ENCODE data around the gene KCTD5. TPM values are rescaled to one million over a fixed set of nuclear protein-coding genes. Genes with fewer than 3 reads are reported as not detected.

KCTD5 gene
- total RNA-seq, 1 experiment from 2014 or later, result 66.5 TPM

DNA sequence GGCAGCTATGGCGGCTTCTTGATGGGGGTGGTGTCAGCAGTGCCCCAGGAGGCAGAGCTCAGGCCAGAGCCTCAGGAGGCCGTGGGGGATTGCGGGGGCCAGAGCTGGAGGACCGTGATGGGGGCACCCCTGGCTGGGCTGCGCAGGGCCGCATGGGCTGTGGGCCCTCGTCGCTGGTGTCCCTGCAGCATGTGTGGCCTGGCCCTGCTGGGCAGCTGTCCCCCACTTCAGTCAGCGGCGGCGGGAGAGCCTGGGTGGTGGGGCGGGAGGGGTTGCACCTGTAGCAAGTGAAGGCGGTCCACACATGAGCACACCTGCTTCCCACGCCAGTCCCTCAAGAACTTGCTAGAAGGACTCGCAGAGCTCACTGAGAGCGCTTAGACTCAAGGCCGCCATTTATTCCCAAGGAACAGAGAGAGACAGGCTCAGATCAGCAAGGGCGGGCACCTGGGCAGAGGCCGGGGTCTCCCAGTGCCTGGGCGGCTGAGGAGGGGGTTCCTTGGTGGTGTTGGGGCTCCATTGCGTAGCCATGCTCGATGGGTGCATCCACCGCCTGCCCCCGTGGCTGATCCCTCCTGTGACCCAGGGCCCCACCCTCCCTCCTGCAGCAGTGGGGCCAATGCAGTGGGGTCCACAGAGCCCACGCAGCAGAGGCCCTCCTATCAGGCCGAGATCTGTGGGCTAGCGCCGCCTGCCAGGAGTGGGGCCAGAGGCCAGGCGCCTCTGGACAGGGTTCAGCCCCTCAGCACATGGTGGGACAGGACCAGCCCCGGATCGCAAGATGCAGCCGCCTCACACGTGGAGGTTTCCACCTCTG lies 22.1 kb downstream of the KCTD5 start:
- Histone ChIP-seq H3K9me3 (ENCODE audit: insufficient read depth, low read depth) (no peaks in the 10 kb centered on the region), H3K9me2 (ENCODE audit: insufficient read depth) (no peaks in the 10 kb centered on the region), H3F3A (ENCODE audit: insufficient read depth, low read depth) (no peaks in the 10 kb centered on the region; the same call in 1 of the 2 replicates), H3K36me3 (ENCODE audit: low read depth) (no peaks in the 10 kb centered on the region), H3K27ac (no peak overlapping the region), H3K79me2 (ENCODE audit: low read depth) (no peaks in the 10 kb centered on the region), H4K20me1 (ENCODE audit: insufficient read depth) (no peaks in the 10 kb centered on the region), H3K4me1 (replicated peaks; ENCODE audit: insufficient read depth) (no peaks in the 10 kb centered on the region), H2AFZ (no peak overlapping the region), H3K4me2 (no peak overlapping the region), H3K4me3 (no peak overlapping the region), H3K27me3 (ENCODE audit: insufficient read depth, low read depth) (no peaks in the 10 kb centered on the region)
- ChIA-PET POLR2A (ENCODE audit: unreplicated experiment) (no interaction called here), CTCF (interaction anchor here (0.6 to 0.7 kb wide), 2 partner anchors 119 to 214 kb away, joined by 3 to 9 read pairs; no protein-coding TSS in a partner anchor)
- intact Hi-C loops (cut with micrococcal nuclease; ENCODE audit: unreplicated experiment), result no loop called here
- no peak for DNase-seq
- BruUV-seq (replicated peaks), result no TSS peak
- TF ChIP-seq EZH2 (IDR thresholded peaks at IDR 0.05; ENCODE audit: low read depth), result no peak
- TF ChIP-seq, protein P1, sequence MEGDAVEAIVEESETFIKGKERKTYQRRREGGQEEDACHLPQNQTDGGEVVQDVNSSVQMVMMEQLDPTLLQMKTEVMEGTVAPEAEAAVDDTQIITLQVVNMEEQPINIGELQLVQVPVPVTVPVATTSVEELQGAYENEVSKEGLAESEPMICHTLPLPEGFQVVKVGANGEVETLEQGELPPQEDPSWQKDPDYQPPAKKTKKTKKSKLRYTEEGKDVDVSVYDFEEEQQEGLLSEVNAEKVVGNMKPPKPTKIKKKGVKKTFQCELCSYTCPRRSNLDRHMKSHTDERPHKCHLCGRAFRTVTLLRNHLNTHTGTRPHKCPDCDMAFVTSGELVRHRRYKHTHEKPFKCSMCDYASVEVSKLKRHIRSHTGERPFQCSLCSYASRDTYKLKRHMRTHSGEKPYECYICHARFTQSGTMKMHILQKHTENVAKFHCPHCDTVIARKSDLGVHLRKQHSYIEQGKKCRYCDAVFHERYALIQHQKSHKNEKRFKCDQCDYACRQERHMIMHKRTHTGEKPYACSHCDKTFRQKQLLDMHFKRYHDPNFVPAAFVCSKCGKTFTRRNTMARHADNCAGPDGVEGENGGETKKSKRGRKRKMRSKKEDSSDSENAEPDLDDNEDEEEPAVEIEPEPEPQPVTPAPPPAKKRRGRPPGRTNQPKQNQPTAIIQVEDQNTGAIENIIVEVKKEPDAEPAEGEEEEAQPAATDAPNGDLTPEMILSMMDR (conservative IDR thresholded peaks at IDR 0.05), result no peak

DNA sequence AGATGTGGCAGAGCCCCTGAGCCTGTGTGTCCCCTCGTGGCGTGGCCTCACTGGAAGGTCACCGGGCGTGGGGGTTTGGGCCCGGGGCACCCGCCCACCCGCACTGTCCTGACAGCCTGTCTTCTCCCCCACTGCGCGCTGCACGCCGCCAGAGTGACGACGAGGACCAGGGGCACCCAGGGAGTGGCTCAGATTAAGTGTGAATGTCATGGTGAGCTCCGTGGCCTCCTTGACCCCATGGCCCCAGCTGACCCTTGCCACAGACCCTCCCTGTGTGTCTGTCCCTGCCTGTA lies 22.6 kb downstream of the KCTD5 start:
- ChIA-PET CTCF (interaction anchor here (0.6 kb wide), 1 partner anchor 214 kb away, joined by 3 read pairs; no protein-coding TSS in a partner anchor), POLR2A (ENCODE audit: unreplicated experiment) (no interaction called here)
- H3K9me3 ChIP-seq (ENCODE audit: insufficient read depth, low read depth), result no peaks in the 10 kb centered on the region
- H3K4me3 ChIP-seq, result no peak overlapping the region
- H3K27ac ChIP-seq, result no peak overlapping the region
- no peaks in the 10 kb centered on the region for H3K9me2 ChIP-seq (ENCODE audit: insufficient read depth)
- no peaks in the 10 kb centered on the region; the same call in 1 of the 2 replicates for H3F3A ChIP-seq (ENCODE audit: insufficient read depth, low read depth)
- H3K79me2 ChIP-seq (ENCODE audit: low read depth), result no peaks in the 10 kb centered on the region
- BruUV-seq (replicated peaks), result no TSS peak
- H4K20me1 ChIP-seq (ENCODE audit: insufficient read depth), result no peaks in the 10 kb centered on the region
- TF ChIP-seq, protein P1 (conservative IDR thresholded peaks at IDR 0.05), result no peak
- no peak for TF ChIP-seq EZH2 (IDR thresholded peaks at IDR 0.05; ENCODE audit: low read depth)
- H3K36me3 ChIP-seq (ENCODE audit: low read depth), result no peaks in the 10 kb centered on the region
- H3K4me1 ChIP-seq (replicated peaks; ENCODE audit: insufficient read depth), result no peaks in the 10 kb centered on the region
- no peak overlapping the region for H3K4me2 ChIP-seq
- no peaks in the 10 kb centered on the region for H3K27me3 ChIP-seq (ENCODE audit: insufficient read depth, low read depth)
- DNase-seq, result no peak
- H2AFZ ChIP-seq, result no peak overlapping the region
- intact Hi-C loops (cut with micrococcal nuclease; ENCODE audit: unreplicated experiment), result no loop called here

DNA sequence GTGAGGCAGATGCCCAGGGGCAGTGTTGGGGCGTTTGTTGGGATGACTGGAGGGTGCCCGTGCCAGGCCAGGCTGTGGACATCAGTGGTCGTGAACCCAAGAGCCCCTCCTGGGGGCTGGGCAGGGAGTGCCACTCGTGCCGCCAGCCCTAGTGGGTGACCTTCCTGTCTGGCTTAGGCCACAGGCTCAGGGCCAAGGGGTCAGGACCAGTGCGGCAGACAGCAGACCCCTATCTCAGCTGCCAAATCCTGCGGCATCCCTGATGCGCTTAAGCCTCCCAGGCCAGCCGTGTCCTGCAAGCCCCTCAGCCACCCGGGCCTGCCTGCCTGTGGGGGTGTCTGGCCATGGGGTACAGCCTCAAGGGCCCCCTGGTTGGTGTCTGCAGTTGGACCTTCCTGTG lies 23.0 kb downstream of the KCTD5 start:
- no peak for DNase-seq
- Histone ChIP-seq H3K36me3 (ENCODE audit: low read depth) (no peaks in the 10 kb centered on the region), H3K27me3 (ENCODE audit: insufficient read depth, low read depth) (no peaks in the 10 kb centered on the region), H3K9me3 (ENCODE audit: insufficient read depth, low read depth) (no peaks in the 10 kb centered on the region), H4K20me1 (ENCODE audit: insufficient read depth) (no peaks in the 10 kb centered on the region), H3K27ac (no peak overlapping the region), H3K79me2 (ENCODE audit: low read depth) (no peaks in the 10 kb centered on the region), H3K9me2 (ENCODE audit: insufficient read depth) (no peaks in the 10 kb centered on the region), H3K4me1 (replicated peaks; ENCODE audit: insufficient read depth) (no peaks in the 10 kb centered on the region), H3K4me3 (no peak overlapping the region), H2AFZ (no peak overlapping the region), H3K4me2 (no peak overlapping the region), H3F3A (ENCODE audit: insufficient read depth, low read depth) (no peaks in the 10 kb centered on the region; the same call in 1 of the 2 replicates)
- POLR2A ChIA-PET (ENCODE audit: unreplicated experiment), result no interaction called here
- no peak for TF ChIP-seq EZH2 (IDR thresholded peaks at IDR 0.05; ENCODE audit: low read depth)
- TF ChIP-seq, protein P1 (conservative IDR thresholded peaks at IDR 0.05), result no peak
- intact Hi-C loops (cut with micrococcal nuclease; ENCODE audit: unreplicated experiment), result no loop called here
- CTCF ChIA-PET, result no interaction called here
- no TSS peak for BruUV-seq (replicated peaks)

Data from PC-9 (cell line).